ENCODE results near the gene GJC1.
A peak's percentile ranks its signal among the peaks of the same experiment; 100 is the strongest.

GJC1 gene

DNA sequence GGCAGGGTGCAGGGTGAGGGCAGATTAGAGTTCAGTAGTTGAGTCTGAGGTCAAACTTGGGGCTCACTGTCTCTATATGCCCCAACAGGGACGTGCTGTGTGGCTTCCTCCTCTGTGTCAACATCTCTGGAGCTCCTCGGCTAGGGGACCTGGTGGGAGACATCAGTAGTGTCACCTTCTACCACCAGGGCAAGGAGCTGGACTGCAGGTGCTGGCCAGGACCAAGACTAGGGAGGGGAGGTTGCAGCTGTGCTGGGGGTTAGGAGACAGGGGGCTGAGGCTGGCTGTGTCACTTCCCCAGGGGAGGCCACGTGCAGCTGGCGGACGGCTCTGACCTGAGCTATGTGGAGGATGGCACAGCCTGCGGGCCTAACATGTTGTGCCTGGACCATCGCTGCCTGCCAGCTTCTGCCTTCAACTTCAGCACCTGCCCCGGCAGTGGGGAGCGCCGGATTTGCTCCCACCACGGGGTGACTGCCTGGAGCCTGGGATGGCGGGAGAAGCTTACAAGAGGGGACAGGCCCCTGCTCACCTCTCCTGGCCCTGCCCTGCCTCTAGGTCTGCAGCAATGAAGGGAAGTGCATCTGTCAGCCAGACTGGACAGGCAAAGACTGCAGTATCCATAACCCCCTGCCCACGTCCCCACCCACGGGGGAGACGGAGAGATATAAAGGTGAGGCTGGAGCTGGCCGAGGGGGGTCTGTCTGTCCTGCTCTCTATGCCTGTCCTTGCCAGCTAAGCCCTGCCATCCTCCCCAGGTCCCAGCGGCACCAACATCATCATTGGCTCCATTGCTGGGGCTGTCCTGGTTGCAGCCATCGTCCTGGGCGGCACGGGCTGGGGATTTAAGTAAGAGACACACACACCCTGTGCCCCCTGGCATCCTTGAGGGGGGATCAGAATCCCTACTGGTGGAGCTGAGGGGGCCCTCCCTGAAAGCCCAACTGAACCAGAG lies 52.4 kb downstream of the GJC1 start:
- DNase-seq (ENCODE audit: low read depth, low spot score): no peak

DNA sequence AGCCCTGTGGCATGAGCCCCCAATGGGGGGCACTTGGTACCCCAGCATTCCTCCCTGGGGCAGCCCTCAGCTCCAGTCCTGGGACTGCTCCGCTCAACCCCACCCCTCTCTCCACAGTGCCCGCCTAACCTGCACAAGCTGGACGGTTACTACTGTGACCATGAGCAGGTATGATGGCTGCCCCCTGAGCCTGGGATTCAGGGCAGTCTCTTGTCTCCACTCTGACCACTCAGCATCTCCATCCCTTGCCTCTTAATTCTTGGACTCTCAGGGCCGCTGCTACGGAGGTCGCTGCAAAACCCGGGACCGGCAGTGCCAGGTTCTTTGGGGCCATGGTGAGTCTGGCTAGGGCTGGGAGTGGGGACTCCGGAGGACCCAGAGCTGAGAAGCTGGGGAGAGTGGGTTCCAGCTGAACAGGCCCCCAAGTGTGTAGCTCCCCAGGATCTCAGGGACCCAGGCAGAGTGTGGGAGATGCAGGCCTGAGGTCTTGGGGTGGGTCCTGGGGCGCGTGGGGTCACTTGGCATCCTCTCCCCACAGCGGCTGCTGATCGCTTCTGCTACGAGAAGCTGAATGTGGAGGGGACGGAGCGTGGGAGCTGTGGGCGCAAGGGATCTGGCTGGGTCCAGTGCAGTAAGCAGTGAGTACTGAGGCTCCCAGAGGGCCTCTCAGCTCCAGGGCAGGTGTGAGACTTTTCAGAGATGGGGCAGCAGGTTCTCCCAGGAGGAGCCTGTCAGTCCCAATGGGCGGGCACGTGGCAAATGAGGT lies 53.3 kb downstream of the GJC1 start:
- DNase-seq (ENCODE audit: low read depth, low spot score): no peak

DNA sequence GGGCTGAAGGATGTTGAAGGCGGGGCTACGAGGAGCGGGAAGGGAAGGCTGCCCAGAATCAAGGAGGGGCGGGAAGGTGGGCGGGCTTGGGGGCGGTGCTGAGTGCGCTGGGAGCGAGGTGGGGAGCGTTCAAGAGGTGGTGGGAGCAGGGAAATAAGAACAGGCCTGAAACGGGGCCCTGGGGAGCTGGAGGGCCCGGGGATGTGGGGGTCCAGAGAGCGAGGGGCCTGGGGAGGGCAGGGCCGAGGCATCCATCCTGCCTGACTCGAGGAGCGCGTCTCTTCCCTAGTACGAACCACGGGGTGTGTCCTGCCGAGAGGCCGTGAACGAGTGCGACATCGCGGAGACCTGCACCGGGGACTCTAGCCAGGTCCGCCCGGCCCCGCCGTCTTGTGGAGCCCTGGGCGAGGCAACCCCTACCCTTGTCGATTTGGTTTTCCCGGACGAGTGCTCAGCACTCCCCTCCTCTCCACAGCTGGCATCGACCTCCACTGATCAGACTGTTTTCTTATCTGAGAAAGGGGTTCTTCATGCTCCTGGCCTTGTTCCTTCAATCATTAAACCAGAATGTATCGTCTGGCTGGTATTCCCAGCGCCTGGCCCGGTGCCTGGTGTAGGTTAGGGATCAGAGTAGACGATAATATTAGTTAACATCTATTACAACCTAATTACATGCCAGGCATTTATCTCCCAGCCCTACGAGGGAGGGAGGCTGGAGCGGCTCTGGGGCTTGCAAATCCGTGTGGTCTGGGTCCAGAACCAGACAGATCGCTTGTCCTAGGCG lies 54.1 kb downstream of the GJC1 start:
- DNase-seq (ENCODE audit: low read depth, low spot score): no peak

DNA sequence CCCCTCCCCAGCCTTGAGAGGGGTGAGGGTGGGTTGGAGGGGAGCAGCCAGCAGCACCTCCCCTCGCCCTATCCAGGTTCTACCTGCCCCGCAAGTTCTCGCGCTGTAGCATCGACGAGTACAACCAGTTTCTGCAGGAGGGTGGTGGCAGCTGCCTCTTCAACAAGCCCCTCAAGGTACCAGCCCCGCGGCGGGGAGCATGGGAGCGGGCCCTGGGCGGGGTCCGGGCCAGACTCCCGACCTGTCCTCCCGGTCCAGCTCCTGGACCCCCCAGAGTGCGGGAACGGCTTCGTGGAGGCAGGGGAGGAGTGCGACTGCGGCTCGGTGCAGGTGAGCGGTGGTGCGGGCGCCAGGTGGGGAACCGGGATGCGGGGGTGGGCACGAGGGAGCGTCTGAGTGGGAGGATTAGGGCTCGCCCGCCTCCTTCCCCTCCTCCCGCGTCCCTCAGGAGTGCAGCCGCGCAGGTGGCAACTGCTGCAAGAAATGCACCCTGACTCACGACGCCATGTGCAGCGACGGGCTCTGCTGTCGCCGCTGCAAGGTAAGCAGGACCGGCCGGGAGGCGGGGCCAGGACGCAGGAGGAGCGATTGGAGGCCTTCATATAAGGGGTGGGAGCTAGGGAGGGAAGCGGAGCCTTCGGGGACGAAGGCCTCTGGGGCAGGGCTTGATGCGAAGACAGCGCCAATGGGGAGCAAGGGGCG lies 54.8 kb downstream of the GJC1 start:
- peak; percentile 95 for DNase-seq (ENCODE audit: low read depth, low spot score)

DNA sequence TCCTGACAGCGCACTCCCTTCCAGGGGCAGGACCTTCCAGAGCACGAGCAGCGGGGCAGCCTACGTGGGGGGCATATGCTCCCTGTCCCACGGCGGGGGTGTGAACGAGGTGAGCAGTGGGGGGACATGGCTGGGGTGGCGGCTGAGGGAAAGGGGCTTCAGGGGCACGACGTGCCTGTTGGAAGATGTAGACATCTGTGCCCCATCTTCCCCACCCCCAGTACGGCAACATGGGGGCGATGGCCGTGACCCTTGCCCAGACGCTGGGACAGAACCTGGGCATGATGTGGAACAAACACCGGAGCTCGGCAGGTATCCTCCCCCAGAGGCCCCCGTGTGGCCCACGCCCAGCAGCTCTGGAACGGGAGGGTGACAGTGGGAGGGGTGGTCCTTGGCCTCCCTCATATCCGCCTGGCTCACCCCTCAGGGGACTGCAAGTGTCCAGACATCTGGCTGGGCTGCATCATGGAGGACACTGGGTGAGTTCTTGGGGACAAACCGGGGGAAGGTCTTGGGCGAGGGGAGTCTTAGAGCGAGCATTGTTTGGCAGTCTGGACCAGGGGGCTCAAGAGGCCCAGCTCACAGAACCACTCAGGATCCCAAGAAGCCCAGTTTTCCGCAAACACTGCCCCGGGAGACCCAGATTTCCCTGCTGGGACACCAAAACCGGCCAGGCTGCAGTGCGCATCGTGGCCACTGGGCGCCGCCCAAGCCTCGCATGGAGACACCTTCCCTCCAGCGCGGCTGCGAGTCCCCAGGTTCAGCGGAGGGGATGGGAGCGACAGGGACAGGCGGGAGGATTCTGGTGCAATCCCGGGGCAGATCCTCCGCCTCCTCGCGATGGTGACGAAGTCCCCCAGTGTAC lies 55.6 kb downstream of the GJC1 start:
- no peak for DNase-seq (ENCODE audit: low read depth, low spot score)

DNA sequence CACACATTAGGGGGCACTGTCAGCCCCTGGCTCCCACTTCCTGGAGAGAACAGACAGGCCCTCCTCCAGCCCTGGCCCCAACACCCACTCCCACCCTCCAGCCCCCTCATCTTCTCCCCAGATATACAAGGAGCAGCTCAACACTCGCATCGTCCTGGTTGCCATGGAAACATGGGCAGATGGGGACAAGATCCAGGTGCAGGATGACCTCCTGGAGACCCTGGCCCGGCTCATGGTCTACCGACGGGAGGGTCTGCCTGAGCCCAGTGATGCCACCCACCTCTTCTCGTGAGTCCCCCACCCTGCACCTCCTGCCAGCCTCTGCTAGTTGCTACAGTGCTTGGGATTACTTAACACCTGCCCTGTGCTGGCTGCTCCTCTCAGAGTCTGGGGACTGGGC lies 56.9 kb downstream of the GJC1 start:
- DNase-seq (ENCODE audit: low read depth, low spot score): no peak

DNA sequence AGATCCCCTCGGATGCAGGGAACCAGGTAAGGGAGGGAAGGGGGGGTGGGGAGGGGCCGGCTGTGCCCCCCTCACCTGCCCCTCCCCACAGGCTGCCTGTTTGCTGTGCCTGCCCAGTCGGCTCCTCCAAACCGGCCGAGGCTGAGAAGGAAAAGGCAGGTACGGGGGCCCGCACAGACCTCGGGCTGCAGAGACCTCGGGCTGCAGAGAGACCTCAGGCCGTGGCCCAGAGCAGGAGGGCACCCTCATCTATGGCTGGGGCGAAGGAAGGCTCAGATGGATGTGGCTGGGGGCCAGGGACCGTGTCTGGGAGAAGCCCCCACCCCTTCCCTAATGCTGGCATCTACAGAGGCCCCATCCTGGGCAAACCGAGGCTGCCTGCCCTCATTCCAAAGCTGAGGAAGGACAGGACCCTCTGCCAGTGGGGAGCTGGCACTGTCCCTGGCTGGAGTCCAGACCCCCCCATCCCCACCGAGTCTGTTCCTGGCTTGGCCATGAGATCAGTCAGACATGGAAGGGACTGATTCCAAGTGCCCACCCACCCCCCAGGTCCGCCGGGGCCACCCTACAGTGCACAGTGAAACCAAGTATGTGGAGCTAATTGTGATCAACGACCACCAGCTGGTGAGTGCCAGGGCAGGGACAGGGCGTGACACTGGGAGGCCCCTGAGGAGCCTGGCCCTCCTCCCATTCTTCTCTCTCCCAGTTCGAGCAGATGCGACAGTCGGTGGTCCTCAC lies 57.6 kb downstream of the GJC1 start:
- no peak for DNase-seq (ENCODE audit: low read depth, low spot score)

DNA sequence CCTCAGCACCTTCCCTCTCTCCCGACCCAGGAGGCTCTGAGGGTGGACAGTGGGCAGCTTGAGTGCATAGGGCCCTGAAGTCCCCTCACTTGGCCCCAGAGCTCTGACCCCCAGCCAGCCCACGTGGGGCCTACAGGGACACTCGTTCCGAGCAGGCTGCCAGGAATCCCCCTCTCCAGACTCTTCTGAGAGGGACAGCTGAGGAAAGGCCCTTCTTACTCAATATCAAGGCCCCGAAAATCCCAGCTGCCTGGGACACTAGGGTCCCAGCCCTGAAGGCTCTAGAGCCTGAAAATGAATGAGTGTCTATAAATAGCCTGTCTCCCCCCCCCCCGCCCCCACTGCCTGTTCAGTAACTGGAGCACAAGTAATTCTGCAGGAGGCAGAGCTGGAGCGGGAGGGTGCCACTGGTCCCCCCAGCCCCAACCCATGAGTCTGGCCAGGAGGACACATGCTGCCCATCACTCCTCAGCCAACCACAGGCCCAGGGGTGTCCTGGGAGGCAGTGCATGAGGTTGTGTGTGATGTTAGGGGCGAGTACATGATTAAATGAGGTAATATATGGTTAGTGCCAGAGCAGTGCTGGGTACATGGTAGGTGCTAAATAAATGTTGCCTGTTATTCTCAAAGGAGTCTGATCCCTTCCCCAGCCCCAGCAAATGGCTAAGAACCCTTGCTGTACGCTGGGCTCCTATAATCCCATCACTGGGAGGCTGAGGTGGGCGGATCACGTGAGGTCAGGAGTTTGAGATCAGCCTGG lies 59.7 kb downstream of the GJC1 start:
- no peak for DNase-seq (ENCODE audit: low read depth, low spot score)

DNA sequence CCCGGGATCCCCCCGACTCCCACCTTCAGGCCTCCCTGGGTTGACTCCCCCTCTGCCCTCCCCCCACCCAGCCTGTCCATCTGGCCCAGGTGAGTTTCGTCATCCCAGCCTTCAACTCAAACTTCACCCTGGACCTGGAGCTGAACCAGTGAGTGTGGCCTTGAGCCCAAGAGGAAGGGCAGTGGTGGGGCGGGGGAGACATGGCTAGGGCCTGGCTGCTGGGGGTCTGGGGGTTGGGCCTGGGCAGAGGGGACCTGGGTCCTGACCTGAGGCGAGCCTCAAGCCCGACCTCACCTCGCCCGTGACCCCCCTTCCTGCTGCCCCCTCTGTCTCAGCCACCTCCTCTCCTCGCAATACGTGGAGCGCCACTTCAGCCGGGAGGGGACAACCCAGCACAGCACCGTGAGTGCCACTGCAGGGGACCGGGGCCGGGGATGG lies 60.4 kb downstream of the GJC1 start:
- DNase-seq (ENCODE audit: low read depth, low spot score): no peak

DNA sequence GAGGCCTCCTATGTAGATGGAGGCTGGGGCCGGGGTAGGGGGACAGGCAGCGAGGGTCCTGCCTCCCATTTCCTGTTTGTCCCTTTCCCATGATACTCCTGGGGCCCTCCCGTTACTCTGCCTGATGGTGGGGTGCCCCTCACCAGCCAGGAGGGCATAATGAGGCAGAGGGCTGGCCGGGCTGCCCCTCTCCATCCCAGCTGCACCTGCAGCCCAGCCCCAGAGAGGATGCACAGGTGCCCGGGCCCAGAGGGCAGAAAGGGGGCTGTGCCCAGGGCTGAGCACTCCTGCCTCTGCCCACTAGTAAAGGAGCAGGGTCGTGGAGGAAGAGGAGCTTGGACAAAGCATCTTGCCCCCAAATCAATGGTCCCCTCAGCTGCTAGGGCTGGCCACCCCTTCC lies 60.9 kb downstream of the GJC1 start:
- no peak for DNase-seq (ENCODE audit: low read depth, low spot score)

DNA sequence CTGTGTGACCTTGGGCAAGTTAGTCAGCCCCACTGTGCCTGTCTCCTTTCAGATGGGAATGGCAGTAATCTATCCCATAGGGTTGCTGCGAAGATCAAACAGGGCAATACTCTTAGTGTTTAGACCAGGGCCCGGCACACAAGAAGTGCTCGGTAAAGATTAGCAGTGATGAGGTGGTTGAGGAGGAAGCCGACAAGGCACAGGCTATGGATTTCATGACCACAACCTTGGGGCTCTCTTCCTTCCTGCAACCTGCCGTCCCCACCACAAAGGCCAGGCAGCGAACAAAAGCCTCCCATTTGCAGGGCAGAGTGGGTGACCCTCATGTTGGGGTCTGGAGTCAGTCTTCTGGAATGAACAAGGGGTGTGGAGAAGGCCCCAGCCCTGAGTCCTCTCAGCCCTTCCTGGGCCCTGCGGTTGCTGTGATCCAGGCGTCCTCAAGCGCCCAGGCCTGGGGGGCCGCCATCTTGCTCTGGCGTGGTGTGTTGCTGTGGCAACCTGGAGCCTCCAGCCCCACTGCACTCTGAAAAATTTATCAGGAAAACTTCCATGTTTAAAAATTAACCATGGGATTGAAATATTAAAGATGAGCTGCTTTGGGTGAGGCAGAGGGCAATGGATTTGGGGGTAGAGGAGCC lies 61.5 kb downstream of the GJC1 start:
- no peak for DNase-seq (ENCODE audit: low read depth, low spot score)

DNA sequence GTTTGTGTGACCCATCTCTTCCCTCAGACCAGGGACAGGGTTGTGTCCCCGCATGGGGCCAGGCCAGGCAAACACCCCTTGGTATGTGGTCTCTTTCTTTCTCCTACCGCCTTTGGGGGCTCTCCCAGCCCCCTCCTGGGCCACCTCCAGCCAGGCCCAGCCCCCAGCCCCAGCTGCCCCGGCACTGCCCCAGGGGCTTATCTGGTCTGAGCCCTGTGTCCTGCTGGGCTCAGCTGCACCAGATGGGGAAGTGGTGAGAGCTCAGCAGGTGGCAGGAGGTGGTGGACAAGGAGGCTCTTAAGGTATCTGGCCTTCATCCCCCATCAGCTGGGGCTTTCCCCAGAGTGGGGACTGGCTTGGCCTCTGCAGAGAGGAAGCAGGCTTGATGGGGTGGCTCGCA lies 62.6 kb downstream of the GJC1 start:
- no peak for DNase-seq (ENCODE audit: low read depth, low spot score)

DNA sequence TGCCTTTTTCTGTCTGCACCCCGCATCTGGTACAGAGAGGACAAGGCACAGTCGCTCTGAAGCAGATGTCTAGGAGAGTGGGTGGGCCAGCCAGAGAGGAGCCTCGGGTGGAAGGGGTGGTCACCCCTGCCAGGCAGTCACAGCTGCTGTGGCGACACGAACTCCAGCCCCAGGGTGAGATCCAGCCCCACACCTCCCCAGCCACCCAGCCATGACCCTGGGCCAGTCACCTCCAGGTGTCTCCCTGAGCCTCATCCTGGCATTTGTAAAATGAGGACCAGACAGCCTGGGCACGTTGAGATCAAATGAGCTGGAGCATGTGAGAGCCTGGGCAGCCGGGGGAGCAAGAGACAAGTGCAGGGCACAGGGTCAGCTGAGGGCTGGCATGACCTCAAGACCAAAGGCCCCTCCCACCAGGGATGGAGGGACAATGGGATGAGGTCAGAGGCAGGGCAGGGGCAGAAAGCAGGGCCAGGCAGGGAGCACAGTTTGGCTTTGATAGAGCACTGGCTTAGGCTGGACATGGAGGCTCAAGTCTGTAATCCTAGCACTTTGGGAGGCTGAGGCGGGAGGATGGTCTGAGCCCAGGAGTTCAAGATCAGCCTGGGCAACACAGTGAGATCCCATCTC lies 63.6 kb downstream of the GJC1 start:
- DNase-seq (ENCODE audit: low read depth, low spot score): no peak

DNA sequence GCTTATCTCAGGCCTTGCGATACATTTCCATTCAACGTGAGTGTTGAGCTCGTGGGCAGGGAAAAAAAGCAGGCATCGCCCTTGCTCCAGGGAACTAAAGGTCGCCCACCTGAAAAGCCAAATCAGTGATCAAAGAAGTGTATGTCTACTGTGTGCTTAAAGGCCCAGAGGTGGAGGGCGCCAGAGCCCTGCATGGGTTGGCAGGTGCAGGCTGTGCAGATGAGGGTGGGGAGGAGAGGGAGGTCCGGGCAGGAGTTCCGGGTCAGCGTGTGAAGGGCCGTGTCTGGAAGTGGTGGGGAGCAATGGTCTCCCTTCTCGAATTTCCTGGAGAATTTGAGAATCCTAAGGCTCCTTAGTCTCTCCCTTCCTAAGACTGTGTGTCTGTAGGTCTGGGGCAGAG lies 64.1 kb downstream of the GJC1 start:
- no peak for DNase-seq (ENCODE audit: low read depth, low spot score)

DNA sequence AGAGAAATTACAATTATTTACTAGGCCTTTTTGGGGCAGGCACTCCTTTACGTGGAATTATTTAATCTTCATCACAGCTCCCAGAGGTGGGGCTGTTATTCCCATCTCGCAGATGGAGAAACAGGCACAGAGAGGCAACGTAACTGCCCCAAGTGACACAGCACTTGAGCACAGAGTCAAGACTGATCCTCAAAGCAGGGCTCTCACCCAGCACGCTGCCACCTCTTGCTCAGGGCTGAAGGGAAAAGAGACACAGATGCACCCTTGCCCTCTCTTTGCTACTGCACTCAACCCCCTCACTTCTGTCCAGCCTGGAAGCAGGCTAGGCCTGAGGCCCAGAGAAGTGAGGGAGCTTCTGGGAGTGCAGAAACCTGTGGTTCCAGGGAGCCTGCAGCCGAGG lies 66.9 kb downstream of the GJC1 start:
- DNase-seq (ENCODE audit: low read depth, low spot score): no peak

DNA sequence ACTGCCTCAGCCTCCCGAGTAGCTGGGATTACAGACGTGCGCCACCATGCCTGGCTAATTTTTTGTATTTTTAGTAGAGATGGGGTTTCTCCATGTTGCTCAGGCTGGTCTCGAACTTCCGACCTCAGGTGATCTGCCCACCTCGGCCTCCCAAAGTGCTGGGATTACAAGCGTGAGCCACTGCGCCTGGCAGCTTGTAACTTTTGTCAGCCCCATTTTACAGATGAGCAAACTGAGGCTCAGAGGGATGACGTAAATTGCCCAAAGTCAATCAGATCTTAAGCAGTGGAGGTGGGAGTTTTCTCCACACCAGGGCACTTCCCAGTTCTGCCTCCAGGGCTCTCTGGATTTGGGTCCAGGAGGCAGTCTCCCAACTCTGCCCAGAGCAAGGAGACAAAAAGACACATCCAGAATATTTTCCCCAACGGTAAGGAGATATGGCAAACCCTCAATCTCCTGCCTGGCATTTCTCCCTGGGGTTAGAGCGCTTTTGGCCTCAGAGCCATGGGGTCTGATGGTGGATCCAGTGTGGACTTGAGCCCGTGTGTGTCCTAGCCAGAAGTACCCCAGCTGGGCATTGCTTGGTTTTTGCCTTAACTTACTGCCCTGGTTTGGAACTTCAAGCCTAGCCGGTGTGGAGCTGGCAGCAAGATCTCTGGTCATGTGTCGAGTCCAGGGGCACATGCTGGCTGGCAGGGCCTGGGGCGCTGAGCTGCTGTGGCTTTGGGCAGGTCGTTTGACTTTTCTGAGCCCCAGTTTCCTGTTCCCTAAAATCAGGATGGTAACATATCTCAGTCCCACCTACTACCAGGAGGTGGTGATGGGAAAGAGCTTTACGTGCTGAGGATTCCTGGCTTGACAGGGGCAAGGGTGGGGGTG lies 67.9 kb downstream of the GJC1 start:
- DNase-seq (ENCODE audit: low read depth, low spot score): no peak

All from smooth muscle cell of the brain vasculature (primary cell).